Measurements from ENCODE around the gene CPTP. TPM values are rescaled to one million over a fixed set of nuclear protein-coding genes. Genes with fewer than 3 reads are reported as not detected.
A peak's percentile ranks its signal among the peaks of the same experiment; 100 is the strongest.

Gene CPTP
- total RNA-seq, 2 experiments from 2014 or later: 25.2 to 27.6 TPM

DNA sequence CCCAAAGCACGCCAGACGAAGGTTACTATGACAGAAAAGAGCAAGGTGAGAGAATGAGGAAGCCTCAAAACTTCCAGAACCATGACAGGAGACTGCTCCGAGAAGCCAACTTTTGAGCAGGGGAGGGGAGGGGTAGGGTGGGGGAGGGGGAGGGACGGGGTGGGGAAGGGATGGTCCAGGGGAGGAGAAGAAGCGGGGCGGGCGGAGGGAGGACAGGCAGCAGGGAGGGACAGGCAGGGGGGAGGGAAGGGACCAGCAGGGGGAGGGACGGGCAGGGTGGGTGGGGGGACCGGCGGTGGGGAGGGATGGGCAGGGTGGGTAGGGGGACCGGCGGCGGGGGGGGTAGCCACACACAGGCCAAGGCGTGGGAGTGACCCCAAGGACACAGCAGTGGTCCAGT, 2.2 kb upstream of the CPTP start:
- ChIA-PET CTCF (no interaction called here), POLR2A (no interaction called here)
- Mint-ChIP-seq H3K9me3 (no peaks in the 10 kb centered on the region), H3K27me3 (no peaks in the 10 kb centered on the region), H3K4me3 (peak overlapping the region; percentile 57), H3K4me1 (peaks cover 27% of the 10 kb centered on the region), H3K36me3 (ENCODE audit: low read depth) (peaks cover 14% of the 10 kb centered on the region), H3K27ac (no peak overlapping the region)
- no peak for DNase-seq

DNA sequence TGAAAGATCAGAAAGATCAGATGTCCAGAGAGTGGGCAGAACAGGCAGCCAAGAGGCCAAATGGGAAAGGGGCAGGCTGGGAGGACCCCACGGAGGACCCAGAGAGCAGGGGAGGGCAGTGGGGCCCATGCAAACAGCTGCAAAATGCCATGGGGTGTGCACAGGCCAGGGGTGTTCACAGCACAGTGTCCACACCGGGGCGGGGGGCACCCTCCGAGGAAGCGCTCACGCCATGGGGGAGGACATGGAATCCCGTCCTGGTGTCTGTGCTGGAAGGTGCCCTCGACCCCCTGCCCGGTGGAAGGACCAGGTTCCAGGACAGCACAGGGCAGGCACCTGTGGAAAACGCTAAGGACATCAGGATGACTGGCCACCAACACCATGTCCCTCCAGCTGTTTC, 1.6 kb upstream of the CPTP start:
- peak overlapping the region; percentile 73 for H3K27ac Mint-ChIP-seq
- DNase-seq: no peak
- ChIA-PET CTCF (interaction anchor here (0.5 kb wide), 1 partner anchor 57 kb away, joined by 5 read pairs; no protein-coding TSS in a partner anchor), POLR2A (no interaction called here)
- H3K9me3 Mint-ChIP-seq: no peaks in the 10 kb centered on the region
- H3K36me3 Mint-ChIP-seq (ENCODE audit: low read depth): peaks cover 10% of the 10 kb centered on the region
- H3K4me1 Mint-ChIP-seq: peaks cover 27% of the 10 kb centered on the region
- H3K4me3 Mint-ChIP-seq: peak overlapping the region; percentile 84
- no peaks in the 10 kb centered on the region for H3K27me3 Mint-ChIP-seq

DNA sequence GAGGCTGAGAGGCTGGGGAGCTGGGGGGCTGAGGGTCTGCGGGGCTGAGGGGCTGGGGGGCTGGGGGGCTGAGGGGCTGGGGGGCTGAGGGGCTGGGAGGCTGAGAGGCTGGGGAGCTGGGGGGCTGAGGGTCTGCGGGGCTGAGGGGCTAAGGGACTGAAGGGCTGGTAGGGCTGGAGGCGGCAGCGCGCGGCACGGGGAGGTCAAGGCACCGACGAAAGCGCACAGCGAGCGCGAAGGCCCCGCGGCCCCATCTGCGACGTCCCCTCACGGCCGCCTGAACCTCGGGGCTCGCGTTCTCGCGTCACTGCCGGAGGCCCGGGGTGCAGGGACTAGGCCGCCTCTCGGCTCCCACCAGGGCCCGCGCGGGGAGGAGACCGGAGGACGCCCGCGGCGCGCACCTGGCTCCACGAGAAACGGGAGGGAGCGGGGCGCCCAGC, 498 bp upstream of the CPTP start:
- Mint-ChIP-seq H3K27me3 (no peaks in the 10 kb centered on the region), H3K36me3 (ENCODE audit: low read depth) (peaks cover 7% of the 10 kb centered on the region), H3K27ac (peak overlapping the region; percentile 54), H3K4me3 (peak overlapping the region; percentile 85), H3K4me1 (peaks cover 27% of the 10 kb centered on the region), H3K9me3 (no peaks in the 10 kb centered on the region)
- ChIA-PET CTCF (no interaction called here), POLR2A (no interaction called here)
- no peak for DNase-seq

DNA sequence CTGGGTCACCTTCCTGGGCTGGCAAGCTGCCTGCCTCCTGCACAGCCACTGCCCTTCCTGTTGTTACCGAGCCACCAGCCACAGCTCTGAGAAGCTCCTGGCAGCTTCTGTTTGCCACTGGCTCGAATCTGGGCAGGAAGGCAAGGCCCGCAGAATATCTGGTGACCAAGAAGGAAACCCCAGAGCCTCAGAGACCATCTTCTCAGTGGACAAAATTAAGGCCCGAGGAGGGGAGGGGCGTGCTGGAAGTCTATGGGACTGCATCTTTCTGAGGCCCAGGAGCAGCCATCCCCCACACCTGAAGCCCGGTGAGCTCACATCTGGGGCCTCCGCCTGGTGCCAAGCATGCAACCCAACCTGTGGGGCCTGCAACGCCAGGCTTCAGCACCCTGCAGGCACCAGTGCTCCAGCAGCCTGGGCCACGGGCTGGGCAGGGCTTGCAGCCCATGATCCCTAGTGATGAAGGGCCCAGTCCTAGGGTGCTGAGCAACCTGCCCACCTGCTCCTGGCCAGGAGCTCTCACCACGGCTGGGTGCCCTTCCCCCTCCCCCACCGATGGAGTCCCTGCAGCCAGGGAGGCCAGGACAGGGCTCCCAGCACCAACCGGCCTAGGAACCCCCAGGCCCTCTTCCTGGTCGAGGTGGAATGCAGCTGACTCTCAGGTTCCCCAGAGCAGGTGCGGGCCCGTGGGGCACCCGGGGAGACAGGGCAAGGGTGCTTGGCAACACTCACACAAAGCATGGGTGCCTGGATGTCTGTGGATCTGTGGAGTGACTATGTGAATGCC, 879 bp downstream of the CPTP start:
- Mint-ChIP-seq H3K4me1 (peaks cover 27% of the 10 kb centered on the region), H3K27me3 (no peaks in the 10 kb centered on the region), H3K36me3 (ENCODE audit: low read depth) (peaks cover 5% of the 10 kb centered on the region), H3K9me3 (no peaks in the 10 kb centered on the region), H3K4me3 (peak overlapping the region; percentile 75), H3K27ac (peak overlapping the region; percentile 85)
- DNase-seq: no peak
- POLR2A ChIA-PET: no interaction called here
- CTCF ChIA-PET: interaction anchor here (0.9 kb wide), 1 partner anchor 23 kb away, joined by 3 read pairs; no protein-coding TSS in a partner anchor

DNA sequence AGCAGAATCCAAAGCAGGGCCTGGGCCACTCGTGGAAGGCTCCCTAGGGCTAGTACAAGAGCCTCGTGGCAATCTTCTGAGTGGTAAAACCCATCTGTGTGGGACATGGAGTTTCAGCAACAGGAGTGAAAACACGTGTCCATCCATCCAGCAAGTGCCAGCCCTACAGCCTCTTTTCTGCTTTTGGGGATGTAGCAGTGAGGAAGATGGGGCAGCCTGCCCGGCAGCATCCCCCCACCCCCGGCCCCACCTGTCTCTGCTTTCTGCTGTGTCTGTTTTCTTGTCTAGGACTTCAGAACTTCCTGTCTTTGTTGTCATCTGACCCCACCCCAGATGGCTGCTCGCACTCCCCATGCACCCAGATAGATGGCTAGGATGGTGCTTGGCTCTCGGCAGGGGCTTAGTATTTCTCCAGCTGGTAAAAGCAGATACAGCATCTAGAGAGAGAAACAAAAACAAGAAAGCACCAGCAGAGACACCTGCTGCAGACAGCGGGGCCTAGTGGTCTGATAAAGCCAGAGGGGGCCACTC, 1.5 kb downstream of the CPTP start:
- Mint-ChIP-seq H3K27ac (peak overlapping the region; percentile 75), H3K4me1 (peaks cover 27% of the 10 kb centered on the region), H3K4me3 (peak overlapping the region; percentile 75), H3K9me3 (no peaks in the 10 kb centered on the region), H3K27me3 (no peaks in the 10 kb centered on the region), H3K36me3 (ENCODE audit: low read depth) (peaks cover 5% of the 10 kb centered on the region)
- ChIA-PET POLR2A (no interaction called here), CTCF (interaction anchor here (0.9 to 1.3 kb wide), 2 partner anchors 20 to 22 kb away, joined by 3 read pairs; no protein-coding TSS in a partner anchor)
- DNase-seq: no peak

DNA sequence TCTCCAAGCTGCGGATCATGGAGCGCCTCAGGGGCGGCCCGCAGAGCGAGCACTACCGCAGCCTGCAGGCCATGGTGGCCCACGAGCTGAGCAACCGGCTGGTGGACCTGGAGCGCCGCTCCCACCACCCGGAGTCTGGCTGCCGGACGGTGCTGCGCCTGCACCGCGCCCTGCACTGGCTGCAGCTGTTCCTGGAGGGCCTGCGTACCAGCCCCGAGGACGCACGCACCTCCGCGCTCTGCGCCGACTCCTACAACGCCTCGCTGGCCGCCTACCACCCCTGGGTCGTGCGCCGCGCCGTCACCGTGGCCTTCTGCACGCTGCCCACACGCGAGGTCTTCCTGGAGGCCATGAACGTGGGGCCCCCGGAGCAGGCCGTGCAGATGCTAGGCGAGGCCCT, 2.7 kb downstream of the CPTP start:
- no peak overlapping the region for H3K4me3 Mint-ChIP-seq
- POLR2A ChIA-PET: no interaction called here
- no peaks in the 10 kb centered on the region for H3K9me3 Mint-ChIP-seq
- no peaks in the 10 kb centered on the region for H3K27me3 Mint-ChIP-seq
- peaks cover 3% of the 10 kb centered on the region for H3K36me3 Mint-ChIP-seq (ENCODE audit: low read depth)
- no peak overlapping the region for H3K27ac Mint-ChIP-seq
- no peak for DNase-seq
- CTCF ChIA-PET: interaction anchor here (1.2 to 1.4 kb wide), 3 partner anchors 18 to 45 kb away, joined by 3 read pairs; no protein-coding TSS in a partner anchor
- H3K4me1 Mint-ChIP-seq: peaks cover 24% of the 10 kb centered on the region

DNA sequence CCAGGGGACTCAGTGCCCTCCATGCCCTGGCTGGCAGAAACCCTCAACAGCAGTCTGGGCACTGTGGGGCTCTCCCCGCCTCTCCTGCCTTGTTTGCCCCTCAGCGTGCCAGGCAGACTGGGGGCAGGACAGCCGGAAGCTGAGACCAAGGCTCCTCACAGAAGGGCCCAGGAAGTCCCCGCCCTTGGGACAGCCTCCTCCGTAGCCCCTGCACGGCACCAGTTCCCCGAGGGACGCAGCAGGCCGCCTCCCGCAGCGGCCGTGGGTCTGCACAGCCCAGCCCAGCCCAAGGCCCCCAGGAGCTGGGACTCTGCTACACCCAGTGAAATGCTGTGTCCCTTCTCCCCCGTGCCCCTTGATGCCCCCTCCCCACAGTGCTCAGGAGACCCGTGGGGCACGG, 3.7 kb downstream of the CPTP start:
- no peak for DNase-seq
- no peak overlapping the region for H3K4me3 Mint-ChIP-seq
- no peaks in the 10 kb centered on the region for H3K27me3 Mint-ChIP-seq
- ChIA-PET POLR2A (no interaction called here), CTCF (interaction anchor here (0.8 to 1.4 kb wide), 2 partner anchors 44 to 47 kb away, joined by 3 read pairs; no protein-coding TSS in a partner anchor)
- H3K9me3 Mint-ChIP-seq: no peaks in the 10 kb centered on the region
- H3K4me1 Mint-ChIP-seq: peaks cover 18% of the 10 kb centered on the region
- peaks cover 3% of the 10 kb centered on the region for H3K36me3 Mint-ChIP-seq (ENCODE audit: low read depth)
- H3K27ac Mint-ChIP-seq: no peak overlapping the region

DNA sequence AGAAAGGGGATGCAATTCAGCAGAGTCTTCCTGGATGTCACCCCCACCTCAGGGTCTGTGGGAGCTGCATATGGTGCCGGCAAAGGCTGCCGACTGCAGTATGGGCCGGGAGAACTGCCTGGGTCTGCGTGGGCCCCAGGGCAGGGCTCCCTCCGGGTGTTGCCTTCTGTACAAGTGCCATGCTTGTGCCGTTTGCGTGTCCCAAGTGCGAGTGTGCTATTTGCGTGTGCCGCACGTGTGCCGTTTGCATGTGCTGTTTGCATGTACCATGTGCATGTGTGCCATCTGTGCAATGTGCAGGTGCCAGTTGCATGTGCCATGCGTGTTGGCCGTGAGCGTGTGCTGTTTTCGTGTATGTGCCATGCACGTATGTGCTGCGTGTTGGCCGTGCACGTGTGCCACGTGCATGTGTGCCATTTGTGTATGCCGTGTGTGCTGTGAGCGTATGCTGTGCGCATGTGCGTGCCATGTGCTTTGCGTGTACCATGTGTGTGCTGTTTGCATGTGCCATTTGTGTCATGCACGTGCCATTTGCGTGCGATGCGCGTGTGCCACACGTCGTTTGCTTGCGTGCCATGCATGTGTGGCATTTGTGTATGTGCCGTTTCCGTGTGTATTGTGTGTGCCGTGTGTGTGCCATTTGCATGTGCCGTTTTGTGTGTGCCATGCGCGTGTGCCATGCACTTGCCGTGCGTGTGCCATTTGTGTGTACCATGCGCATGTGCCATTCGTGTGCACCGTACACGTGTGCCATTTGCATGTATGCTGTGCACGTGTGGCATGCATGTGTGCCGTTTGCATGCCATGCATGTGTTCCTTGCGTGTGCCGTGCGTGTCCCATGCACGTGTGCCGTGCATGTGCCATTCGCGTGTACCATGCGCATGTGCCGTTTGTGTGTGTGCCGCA, 5.0 kb downstream of the CPTP start:
- no peak overlapping the region for H3K4me3 Mint-ChIP-seq
- no peaks in the 10 kb centered on the region for H3K27me3 Mint-ChIP-seq
- no peak overlapping the region for H3K27ac Mint-ChIP-seq

DNA sequence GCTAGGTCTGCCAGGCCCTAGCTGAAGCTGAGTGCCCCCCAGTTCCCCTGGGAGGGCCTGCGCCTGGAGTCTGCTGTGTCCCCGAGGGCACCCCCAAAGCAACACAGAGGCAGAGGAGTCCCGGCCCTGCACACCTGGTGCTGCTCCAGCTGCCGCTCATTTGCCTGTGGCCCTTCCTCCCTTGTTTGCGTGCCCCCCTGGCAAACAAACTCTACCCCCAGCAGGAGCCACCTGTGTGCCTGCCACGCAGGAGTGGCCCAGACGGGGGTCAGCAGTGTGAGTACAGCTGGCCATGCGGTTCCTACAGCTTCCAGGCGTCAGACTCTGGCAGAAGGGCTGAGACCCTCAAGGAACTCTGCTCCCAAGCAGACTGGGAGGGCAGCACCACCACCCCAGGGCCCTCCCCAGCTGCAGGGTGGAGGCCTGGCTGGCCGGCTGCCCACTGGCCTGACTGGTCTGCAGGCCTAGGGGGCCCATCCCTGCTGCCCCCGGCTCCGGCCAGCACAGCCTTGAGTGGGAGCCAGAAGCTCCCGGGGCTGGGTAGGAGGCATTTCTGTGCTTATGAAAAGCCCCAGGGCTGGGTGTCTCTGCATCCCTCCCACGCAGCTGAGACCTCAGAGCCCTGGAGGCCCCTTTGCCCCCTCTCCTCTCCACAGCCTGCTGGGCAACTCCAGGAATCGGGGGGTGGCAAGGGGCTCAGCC, 5.9 kb downstream of the CPTP start:
- POLR2A ChIA-PET: no interaction called here
- DNase-seq: no peak
- no peaks in the 10 kb centered on the region for H3K27me3 Mint-ChIP-seq
- no peak overlapping the region for H3K27ac Mint-ChIP-seq
- CTCF ChIA-PET: no interaction called here
- H3K36me3 Mint-ChIP-seq (ENCODE audit: low read depth): peaks cover 2% of the 10 kb centered on the region
- H3K9me3 Mint-ChIP-seq: no peaks in the 10 kb centered on the region
- H3K4me3 Mint-ChIP-seq: no peak overlapping the region
- peaks cover 12% of the 10 kb centered on the region for H3K4me1 Mint-ChIP-seq

More for the DNA sequence above, 5.0 kb downstream of the CPTP start:
- no peak for DNase-seq
- Mint-ChIP-seq H3K36me3 (ENCODE audit: low read depth) (peaks cover 2% of the 10 kb centered on the region), H3K9me3 (no peaks in the 10 kb centered on the region), H3K4me1 (peaks cover 12% of the 10 kb centered on the region)
- POLR2A ChIA-PET: no interaction called here
- CTCF ChIA-PET: interaction anchor here (0.8 kb wide), 1 partner anchor 46 kb away, joined by 3 read pairs; no protein-coding TSS in a partner anchor

DNA sequence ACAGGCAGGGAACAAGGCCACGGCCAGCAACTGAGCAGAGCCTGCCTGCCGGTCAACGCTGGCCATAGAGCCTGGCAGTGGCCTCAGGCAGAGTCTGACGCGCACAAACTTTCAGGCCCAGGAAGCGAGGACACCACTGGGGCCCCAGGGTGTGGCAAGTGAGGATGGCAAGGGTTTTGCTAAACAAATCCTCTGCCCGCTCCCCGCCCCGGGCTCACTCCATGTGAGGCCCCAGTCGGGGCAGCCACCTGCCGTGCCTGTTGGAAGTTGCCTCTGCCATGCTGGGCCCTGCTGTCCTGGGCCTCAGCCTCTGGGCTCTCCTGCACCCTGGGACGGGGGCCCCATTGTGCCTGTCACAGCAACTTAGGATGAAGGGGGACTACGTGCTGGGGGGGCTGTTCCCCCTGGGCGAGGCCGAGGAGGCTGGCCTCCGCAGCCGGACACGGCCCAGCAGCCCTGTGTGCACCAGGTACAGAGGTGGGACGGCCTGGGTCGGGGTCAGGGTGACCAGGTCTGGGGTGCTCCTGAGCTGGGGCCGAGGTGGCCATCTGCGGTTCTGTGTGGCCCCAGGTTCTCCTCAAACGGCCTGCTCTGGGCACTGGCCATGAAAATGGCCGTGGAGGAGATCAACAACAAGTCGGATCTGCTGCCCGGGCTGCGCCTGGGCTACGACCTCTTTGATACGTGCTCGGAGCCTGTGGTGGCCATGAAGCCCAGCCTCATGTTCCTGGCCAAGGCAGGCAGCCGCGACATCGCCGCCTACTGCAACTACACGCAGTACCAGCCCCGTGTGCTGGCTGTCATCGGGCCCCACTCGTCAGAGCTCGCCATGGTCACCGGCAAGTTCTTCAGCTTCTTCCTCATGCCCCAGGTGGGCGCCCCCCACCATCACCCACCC, 6.7 kb downstream of the CPTP start, which contains the start of gene TAS1R3:
Gene TAS1R3 (plus strand): TSS at position 213 of the 898 bp plus-strand sequence. CDS start 66 bp downstream, at position 279.
- H3K4me3 Mint-ChIP-seq: no peak within 1 kb of the TSS
- POLR2A ChIA-PET: no interaction called here

DNA sequence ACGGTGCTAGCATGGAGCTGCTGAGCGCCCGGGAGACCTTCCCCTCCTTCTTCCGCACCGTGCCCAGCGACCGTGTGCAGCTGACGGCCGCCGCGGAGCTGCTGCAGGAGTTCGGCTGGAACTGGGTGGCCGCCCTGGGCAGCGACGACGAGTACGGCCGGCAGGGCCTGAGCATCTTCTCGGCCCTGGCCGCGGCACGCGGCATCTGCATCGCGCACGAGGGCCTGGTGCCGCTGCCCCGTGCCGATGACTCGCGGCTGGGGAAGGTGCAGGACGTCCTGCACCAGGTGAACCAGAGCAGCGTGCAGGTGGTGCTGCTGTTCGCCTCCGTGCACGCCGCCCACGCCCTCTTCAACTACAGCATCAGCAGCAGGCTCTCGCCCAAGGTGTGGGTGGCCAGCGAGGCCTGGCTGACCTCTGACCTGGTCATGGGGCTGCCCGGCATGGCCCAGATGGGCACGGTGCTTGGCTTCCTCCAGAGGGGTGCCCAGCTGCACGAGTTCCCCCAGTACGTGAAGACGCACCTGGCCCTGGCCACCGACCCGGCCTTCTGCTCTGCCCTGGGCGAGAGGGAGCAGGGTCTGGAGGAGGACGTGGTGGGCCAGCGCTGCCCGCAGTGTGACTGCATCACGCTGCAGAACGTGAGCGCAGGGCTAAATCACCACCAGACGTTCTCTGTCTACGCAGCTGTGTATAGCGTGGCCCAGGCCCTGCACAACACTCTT, 7.6 kb downstream of the CPTP start:
- ChIA-PET POLR2A (no interaction called here), CTCF (no interaction called here)
- H3K9me3 Mint-ChIP-seq: no peaks in the 10 kb centered on the region
- no peak overlapping the region for H3K4me3 Mint-ChIP-seq
- no peaks in the 10 kb centered on the region for H3K4me1 Mint-ChIP-seq
- no peak for DNase-seq
- no peaks in the 10 kb centered on the region for H3K36me3 Mint-ChIP-seq (ENCODE audit: low read depth)
- no peak overlapping the region for H3K27ac Mint-ChIP-seq
- no peaks in the 10 kb centered on the region for H3K27me3 Mint-ChIP-seq

More for the DNA sequence above, 6.7 kb downstream of the CPTP start, which contains the start of gene TAS1R3:
- CTCF ChIA-PET: no interaction called here
- Mint-ChIP-seq H3K27ac (no peak within 1 kb of the TSS), H3K36me3 (ENCODE audit: low read depth) (peaks cover under 1% of the 10 kb centered on the region), H3K27me3 (no peaks in the 10 kb centered on the region), H3K4me1 (peaks cover 5% of the 10 kb centered on the region), H3K9me3 (no peaks in the 10 kb centered on the region)
- DNase-seq: no peak

Data from activated CD4-positive, alpha-beta T cell treated with anti-CD3 and anti-CD28 coated beads, Interleukin-2, amount 10 ng/mL, durations not matched to agents 7 days and 5 days (primary cell).